NCI-H2196 treated with DMSO at 0.1 percent for 48 hours (cell line): ENCODE results near the gene GABRG3.

Source experiments
- DNase-seq: peaks from one replicate; lab custom pipeline; 2025; ENCODE audit not compliant: unreplicated experiment; lab: John Stamatoyannopoulos, UW

The GABRG3 gene

DNA sequence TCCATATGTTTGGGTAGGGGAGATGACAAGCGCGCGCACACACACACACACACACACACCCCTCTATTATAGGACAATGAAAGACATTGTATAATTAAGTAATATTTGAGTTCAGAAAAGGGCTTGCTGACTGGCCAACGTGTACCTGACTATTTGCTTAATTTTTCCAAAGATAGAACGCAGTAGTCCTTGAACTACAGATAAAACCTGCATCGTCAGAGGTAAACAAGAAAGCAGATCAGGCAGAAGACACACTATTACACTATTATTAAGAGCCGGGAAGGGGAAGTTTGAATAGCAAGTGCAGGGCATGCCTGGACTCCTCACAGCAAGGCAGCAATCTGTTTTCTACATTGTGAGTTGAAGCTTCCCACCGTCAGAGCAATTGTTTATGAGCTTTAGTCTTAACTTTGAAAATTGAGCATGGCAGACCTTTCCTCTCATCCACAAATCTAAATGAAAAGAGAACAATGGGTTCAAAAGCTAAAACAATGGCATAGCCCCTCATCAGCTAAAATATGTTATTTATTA lies 427.7 kb downstream of the GABRG3 start:
- no peak for DNase-seq

DNA sequence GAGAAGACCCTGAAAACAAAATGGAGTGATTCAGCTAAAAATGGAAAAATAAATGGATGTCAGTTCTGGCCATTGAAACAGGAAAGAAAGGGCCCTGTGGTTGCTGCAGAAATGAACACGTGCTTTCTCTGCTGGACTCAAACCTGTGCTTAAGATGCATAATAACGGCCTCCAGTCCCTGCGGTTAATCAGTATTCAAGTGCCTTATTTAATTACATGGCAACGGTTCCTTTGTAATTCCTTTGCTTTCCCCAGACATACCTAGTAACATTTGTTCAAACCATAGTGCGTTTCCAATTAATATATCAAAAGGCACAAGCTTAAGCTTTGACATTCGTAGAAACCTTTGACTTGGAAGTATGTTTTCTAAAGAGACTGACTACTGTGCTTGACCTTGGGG lies 428.3 kb downstream of the GABRG3 start:
- no peak for DNase-seq

DNA sequence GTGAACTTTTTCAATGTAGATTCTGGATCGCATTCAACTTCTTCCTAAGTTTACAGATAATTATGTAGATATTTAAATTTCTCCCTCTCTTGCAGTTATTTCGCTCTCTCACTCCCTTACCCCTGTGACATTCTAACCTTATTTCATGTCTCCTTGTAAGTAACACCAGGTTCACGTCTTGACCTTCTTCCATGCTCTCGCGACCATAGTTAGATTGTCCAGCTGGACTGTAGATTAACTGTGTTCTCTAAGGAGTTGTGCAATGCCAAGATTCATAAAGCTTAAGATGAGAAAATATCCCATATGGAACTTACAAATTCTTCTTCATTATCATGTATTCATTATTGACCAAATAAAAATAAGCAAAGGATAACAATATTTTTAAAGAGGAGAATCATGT lies 430.5 kb downstream of the GABRG3 start:
- DNase-seq, result no peak

DNA sequence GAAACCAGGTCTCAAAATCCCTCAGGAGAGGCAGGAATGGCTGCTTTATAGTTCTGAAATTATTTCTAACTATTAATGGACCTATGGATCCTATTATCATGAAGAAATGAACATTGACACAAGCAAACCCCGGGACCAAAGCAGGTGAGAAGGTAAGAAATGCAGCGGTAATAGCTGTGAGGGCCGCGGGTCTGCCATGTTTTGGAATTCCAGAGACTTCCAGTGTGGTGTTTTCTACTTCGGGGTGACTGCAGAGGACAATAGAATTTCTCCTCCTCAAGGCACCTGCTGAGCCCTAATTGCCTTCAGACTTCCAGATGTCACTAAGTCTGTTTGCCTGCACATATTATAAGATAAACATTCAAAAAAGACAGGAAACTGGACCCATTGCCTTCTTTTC lies 437.4 kb downstream of the GABRG3 start:
- no peak for DNase-seq

DNA sequence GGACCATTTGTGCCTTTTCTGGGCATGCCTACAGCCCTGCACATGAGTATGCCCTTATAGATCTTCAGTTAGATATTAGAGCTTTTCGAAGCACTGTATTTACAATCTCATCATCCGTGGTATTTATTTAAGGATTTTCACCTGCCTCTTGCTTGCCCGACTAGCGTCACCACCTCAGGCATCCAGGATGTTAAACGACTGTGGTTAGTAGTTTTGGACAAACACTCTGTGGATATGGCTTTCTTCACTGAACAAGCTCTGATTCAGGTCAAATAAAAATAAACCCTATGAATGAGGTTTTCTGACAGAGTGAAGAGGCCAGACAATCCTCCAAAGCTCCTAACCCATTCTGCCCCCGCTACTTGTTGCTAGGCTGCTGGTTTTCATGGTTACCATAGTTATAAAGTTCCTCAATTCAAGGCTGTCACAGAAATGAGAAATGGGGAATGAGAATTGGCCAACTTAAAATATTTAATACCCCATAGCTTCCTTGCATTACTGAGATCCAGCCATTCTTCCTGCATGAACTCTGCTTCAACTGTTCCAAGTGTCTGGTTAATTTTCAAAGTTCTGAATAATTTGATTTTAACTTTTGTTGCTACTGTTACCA lies 440.1 kb downstream of the GABRG3 start:
- DNase-seq, result peak; percentile 31

DNA sequence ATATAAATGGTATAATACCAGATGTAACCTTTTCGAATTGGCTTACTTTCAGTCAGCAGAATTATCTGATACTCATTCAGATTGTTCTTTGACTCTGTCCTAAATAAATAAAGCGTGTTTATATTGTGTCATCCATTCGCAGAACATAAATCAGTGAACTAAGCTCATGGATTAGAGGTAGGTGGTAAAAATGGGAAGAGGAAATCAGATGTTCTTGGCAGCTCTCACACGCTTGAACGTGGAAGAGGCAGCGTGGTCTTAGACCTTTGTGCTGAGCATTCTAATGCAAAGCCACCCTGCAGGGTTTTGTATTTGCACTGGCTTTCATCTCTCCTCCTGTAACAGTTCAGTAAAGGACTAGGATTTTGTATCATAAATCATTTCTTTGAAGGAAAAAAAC lies 441.4 kb downstream of the GABRG3 start:
- DNase-seq, result no peak

DNA sequence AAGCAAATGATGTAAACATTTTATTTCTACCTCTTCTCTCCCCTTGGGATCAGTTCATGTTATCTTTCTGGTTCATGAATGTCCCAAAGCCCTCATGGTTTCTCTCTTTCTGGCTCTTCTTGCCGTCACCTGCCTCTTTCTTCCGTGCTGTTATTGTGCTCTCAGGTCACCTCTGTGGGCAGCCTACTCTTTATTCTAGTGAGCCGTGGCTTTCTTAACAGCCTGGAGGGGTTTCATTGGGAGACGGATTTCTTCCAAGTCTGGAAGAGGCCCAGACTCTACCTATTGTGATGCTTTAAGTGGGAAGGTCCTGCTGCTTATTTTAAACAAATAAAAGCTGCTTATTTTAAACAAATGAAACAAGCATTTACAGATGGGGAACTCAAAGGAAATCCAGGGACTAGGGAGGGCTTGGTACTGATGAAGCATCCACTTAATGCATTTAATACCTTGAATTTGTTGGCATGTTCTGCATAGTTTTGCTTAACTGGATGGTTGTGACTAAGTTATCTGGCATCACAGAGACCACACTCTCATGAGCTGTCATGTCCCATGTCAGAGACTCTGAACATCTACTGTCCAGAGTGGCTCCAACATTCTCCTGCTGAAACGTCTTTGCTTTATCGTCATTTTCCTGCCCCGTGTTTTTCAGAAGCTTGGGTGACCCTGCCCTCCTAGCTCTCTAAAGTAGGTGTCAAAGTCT lies 443.3 kb downstream of the GABRG3 start:
- DNase-seq, result no peak

DNA sequence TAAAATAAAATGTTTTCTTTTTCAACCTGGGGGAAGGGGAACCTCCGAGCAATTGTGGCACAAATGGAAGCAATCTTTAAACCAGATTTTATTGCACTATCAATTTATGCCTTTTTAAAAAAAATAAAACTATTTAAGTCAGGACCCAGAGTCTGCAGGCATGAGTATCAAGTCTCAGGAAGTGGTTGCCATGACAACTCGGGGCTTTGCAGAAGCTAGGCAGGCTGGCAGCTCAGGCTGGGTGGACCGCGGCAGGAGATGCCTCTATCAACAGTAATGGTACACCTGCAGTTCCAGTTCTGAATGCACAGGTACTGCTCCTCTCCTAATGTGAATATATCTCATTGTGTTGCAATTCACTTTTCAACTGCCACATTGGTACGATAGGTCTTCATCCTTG lies 447.7 kb downstream of the GABRG3 start:
- no peak for DNase-seq

DNA sequence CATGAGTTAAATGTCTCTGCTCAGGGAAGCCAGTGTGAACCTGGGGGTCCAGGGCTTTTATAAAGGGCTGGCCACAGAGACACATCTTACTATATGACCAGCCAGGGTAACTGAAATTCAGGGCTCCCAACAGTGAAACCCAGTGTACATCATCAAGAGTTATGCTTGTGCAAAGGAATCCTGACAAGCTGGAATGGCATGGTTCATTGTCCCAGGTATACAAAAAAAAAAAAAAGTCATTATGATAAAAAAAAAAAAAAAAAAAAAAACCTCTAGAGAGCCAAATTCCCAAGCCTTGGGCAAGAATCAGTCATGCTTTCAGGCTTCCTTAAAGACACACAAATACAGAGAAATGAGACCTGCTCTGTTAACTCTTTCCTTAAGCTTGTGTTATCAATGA lies 452.0 kb downstream of the GABRG3 start:
- no peak for DNase-seq

DNA sequence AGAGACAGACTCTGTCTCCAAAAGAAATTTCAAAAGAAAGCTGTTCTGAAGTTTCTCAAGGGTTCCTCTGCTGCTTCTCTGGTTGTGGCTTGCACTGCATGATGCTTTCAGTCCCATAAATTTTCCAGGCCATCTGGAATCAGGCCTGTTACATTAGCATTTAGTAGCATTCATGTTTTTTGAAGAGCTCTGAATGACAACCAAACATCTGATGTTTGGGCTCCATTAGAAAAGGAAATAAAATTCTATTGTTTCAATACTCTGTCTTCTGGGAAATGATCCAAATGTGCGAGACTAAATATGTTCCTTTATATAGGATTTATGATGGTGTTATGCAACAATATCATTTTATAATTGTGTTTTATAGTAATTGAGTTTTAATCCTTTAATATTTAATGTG lies 455.8 kb downstream of the GABRG3 start:
- DNase-seq, result no peak

DNA sequence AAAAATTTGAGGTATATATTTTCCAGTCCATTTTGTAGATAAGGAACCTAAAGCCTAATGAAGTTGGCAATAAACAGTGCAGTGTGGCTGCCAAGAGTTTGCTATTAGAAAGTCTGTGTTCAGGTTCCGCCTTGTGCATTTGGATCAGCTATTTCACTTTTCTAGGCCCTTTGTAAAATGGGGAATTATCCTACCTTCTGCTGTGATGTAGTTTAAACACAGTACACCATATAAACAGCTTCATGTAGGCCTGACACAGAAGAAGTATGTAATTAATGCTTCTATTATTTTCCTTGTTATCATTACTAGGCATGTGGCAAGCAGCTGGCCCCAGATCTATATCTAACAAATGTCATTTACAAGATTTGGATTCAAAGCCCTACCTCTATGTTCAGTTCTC lies 456.3 kb downstream of the GABRG3 start:
- no peak for DNase-seq

DNA sequence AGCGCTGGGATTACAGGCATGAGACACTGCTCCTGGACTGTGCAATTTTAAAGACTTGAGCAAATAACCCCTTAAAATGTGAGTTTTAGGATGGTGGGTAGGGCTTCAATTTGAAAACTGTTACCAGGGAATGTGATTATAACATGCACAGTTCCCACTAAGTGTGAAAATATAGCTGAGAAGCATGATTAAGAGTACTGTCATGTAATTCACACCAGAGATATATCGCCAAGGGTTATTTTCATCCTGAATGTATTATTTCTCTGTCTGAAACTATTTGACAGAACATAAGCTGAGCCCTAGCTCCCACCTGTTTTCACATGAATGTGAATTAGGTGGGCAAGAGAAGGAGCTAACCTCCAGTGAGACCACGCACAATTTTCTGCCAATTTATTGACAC lies 457.2 kb downstream of the GABRG3 start:
- no peak for DNase-seq

DNA sequence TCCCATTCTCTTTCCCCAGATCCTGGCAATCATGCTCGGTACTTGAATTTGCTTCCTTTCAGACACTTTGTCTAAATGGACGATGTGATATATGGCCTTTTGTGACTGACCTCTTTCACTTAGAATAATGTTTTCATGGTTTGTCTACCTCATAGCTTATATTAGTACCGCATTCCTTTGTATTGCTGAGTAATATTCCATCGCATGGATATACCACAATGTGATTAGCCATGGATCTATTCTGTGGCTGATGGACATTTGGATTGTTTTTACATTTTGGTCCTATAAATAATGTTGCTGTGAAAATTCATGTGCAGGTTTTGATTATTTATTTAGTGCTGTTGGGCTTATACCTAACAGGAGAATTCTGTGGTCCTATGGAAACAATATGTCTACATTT lies 458.6 kb downstream of the GABRG3 start:
- no peak for DNase-seq

DNA sequence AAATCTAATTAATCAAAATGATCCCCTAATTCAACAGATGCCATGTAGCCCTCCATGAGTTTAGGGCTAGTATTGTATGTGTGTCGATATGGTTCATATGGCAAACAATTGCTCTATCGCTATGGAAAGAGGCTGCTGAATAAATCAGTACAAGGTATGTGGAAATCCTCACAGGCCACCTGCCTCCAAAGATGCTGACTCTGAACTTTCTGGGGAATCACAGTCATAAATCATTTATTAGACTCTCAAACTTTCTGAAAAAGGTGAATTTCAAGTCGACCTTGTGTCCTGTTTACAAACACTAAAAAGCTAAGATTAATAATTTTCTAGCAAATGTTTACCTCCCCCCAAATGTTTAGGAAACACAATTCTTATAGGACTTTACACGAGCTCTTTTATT lies 462.6 kb downstream of the GABRG3 start:
- no peak for DNase-seq

DNA sequence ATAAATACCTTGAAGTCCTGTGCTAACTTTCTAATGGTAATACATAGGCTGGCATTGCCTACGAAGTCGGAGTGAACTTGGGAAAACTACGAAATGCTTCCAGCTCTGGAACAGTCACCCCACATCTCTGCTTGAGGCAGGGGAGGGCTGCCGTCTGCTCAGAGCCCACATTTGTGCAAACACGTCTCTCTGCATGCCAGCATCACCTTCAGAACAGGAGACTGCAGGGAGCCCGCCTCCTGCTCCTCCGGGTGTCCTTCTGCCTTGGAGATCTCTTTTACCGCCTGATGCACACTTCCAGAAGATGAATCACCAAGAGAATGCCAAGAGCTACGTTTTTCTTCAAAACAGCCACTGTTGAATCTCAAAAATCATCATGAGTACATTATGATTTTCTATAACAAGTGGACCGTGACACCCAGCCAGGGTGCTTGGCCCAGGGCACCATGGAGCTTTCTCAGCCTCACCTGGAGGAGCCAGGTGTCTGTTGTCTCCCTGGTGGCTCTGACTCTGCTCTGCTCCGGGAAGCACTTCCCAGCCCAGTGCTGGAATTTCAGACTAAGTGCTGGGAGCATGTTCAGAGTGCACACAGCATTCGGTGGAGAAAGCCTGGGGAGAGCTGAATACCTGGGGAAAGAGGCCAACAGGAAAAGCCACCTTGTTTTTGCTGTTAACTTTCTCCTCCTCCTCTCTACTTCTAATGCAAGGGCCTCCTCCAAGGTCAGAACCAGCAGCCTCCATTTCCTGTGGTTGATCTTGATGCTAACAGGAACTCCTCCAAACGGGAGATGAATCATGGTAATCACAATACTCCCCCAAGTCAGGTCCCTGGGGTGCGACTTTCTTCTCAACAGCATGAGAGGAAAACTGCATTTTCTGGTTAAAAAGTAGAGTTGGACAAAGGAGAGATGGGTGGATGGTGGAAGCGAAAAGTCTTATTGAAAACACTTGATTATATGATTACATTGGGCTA lies 467.7 kb downstream of the GABRG3 start:
- DNase-seq, result no peak

DNA sequence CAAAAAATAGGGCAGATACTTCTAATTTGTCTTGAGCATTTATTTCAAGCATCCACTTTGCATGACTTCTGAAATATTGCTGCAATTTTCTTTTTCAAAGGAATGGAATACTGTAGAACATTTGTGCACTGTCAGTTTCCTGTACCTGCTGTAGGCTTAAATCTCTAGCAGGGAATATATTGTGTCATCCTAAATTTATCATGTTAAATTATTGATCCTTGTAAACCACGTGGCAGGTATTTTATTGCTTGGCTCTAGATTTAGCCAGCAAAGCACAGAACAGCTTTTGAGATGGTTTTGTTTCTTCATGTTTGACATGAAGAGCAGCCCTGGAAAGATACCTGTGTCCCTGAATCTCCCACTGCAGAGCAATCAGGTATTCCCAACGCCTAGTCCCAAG lies 470.1 kb downstream of the GABRG3 start:
- no peak for DNase-seq

DNA sequence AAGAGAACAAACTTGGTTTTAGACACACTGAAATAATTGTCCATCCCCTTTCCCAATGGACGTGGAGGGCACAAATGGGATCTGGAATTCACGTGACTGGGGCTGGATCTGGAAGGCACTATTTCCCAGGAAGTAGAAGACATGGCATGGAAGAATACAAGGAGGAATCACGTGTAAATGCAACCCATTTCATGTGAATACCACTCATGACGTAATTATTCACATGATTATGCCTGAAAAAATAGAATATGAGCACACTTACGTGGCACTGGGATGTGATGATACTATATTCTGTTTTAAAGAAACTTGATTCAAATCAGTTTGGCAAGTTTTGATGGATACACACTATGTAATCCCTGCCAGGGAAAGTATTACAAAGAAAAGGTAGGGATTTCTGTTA lies 477.3 kb downstream of the GABRG3 start:
- DNase-seq, result no peak

DNA sequence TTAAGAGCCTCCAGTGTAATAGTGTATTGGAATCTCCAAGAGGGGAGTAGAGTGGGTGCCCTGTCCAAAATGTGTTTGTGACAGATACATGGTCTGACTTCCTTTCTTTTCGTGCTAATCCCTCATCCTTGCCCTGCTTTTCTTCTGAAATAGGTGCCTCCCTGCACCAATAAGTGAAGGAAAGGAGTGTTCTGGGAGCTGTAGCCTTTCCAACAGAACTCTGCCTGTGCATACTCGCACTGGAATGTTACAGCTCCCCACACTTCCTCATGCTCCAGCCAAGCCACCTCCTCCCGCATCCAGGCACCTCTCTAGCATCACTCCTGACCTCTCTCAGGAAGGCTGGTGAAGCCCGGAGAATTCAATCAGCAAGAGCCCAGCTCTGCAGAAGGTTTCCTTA lies 478.0 kb downstream of the GABRG3 start:
- no peak for DNase-seq

DNA sequence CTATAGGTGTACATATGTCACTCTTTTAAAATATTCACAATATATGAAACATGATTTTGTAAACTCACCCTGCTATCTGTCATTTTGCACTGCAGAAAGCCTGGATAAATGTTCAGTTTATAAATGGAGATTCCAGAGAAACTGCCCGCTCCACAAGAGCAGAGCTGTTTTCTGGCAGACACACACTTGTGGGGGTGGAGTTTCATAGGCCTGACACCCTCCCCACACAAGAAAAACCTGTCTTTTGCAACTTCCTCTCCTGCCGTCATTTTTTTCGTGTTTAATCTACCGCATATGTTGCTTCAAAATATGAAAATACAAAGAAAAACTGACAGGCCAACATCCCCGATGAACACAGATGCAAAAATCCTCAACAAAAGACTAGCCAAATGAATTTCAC lies 479.0 kb downstream of the GABRG3 start:
- no peak for DNase-seq

DNA sequence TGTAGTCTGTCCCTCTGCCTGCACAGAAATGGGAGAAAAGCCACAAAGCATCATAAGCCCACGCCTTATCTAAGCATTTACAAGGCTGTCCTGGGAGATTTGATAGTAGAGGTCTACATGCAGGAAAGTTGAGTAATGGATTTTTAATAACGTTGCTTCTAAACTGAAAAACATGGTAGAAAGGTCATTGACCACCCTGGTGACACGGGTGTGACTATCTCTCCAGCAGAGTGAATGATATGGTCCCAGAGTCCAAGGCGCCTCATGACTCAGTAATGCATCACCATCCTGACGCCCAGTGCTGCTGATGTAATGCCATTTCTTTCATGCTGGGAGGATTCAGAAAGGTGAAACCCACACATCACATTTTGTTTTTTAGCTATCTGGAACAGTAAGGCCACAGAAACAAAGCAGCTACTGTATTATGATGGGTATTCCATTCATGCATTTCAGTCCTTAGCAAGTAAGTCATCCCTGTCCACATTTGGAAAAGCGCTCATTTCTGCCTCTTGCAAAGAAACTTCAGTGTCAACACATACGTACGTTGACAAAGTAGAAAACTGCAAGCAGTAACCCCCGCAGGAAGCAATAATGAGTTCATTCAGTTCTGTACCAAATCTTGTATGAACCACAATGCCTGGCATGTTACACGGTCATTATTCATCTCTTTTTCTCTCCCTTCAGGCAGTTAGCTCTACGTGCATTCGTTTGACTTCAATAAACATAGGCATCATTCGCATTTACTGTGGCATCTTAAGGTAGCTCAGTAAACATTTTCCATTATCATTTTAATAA lies 483.5 kb downstream of the GABRG3 start:
- DNase-seq, result no peak

DNA sequence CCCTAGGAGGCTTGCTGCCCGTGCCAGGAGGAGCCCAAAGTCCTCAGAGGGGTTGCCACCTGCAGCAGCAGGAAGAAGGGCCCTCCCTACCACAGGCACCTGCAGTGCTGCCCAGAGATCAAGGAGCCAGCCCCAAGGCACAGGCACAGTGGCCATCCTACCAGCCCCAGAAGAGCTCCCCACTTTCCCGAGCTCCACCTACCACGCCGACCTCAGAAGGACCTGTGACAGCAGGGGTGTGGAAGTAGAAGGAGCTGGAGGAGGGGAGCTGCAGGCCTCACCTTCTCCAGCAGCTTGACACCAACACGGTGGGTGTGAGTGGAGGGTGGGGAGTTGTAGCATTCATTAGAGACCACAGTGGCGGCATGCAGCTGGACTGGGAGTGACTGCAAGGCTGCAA lies 485.8 kb downstream of the GABRG3 start:
- no peak for DNase-seq
